Endothelial cell of umbilical vein (primary cell): ENCODE results near the gene DNM2. TPM values are rescaled to one million over a fixed set of nuclear protein-coding genes. Genes with fewer than 3 reads are reported as not detected.

Experiments
- BruUV-seq: library from RNA; stranded (reverse); fragments of 400-500 nt; replicated peaks from 2 replicates; lab custom pipeline; 2021; lab: Mats Ljungman, UMichigan
- CTCF ChIA-PET: fragments of 300-600, 350-600 bp; sonication (Branson Sonifier 250); formaldehyde crosslinking; loops from one replicate; lab custom pipeline; 2021; ENCODE audit warnings: antibody characterized with exemption, inconsistent platforms; lab: Charles Lee
- POLR2A ChIA-PET: fragments of 300-600, 350-600 bp; sonication (Branson Sonifier 250); formaldehyde crosslinking; loops from one replicate; lab custom pipeline; 2021; ENCODE audit warnings: antibody characterized with exemption, inconsistent platforms; lab: Charles Lee
- DNase-seq: peaks from one replicate; pipeline ENCODE4 v3.0.0-alpha.2; 2011; ENCODE audit warnings: low read depth, low spot score
- FAIRE-seq: peaks from 2 replicates; lab custom pipeline; 2011; peaks lifted over from hg19 to GRCh38; lab: Jason Lieb, UNC
- H2AFZ ChIP-seq: 2 replicates; pipeline ENCODE4 v1.6.0; 2012; ENCODE audit warnings: low read depth, low read length, control low read depth, inconsistent platforms
- H3K27ac ChIP-seq: 2 replicates; pipeline ENCODE4 v1.5.1; 2011; ENCODE audit warnings: low read depth, mild to moderate bottlenecking, control low read depth, low read length, moderate library complexity; ENCODE audit not compliant: insufficient read depth
- H3K27me3 ChIP-seq, 2 experiments: 2 replicates each; pipeline versions ENCODE4 v1.6.0 to v1.6.1; 2011; ENCODE audit warnings: low read length in 2 of 2, mixed read lengths in 1 of 2; ENCODE audit not compliant: control insufficient read depth in 2 of 2, insufficient read depth in 2 of 2
- H3K36me3 ChIP-seq, 2 experiments: 2 replicates in 1 of 2; 3 replicates in 1 of 2; pipeline ENCODE4 v1.5.1; 2011; ENCODE audit warnings: low read length in 2 of 2, mild to moderate bottlenecking in 1 of 2, moderate library complexity in 1 of 2; ENCODE audit not compliant: control insufficient read depth in 2 of 2, insufficient read depth in 2 of 2; ENCODE audit errors: extremely low read depth in 1 of 2
- H3K4me1 ChIP-seq: 3 replicates; pipeline ENCODE4 v1.5.1; 2011; ENCODE audit warnings: mild to moderate bottlenecking, low read length; ENCODE audit not compliant: control insufficient read depth, insufficient read depth; ENCODE audit errors: extremely low read depth
- H3K4me2 ChIP-seq: 2 replicates; pipeline ENCODE4 v1.6.1; 2011; ENCODE audit warnings: low read length, control low read depth, mixed read lengths; ENCODE audit not compliant: insufficient read depth
- H3K4me3 ChIP-seq, 3 experiments: fragments of 200-600 bp in 1 of 3; sonication (generic), shearing (Covaris generic) in 1 of 3; replicated peaks in 1 of 3; 2 replicates each; pipeline ENCODE4 v1.5.1; 2011 to 2016; ENCODE audit warnings: control low read depth in 3 of 3, low read length in 3 of 3, mild to moderate bottlenecking in 2 of 3, inconsistent platforms in 1 of 3, low read depth in 1 of 3, moderate library complexity in 1 of 3; ENCODE audit not compliant: insufficient read depth in 1 of 3
- H3K79me2 ChIP-seq: 2 replicates; pipeline ENCODE4 v1.6.0; 2012; ENCODE audit warnings: low read length, inconsistent platforms; ENCODE audit not compliant: control insufficient read depth, insufficient read depth
- H3K9ac ChIP-seq: replicated peaks from 2 replicates; pipeline ENCODE3; 2011; ENCODE audit warnings: low read length, control low read depth; ENCODE audit not compliant: insufficient read depth; ENCODE audit errors: extremely low read depth
- H3K9me1 ChIP-seq: replicated peaks from 3 replicates; pipeline ENCODE4 v1.6.0; 2011; ENCODE audit warnings: mild to moderate bottlenecking, low read length; ENCODE audit not compliant: control insufficient read depth, insufficient read depth; ENCODE audit errors: extremely low read depth
- H3K9me3 ChIP-seq: replicated peaks from 2 replicates; pipeline ENCODE4 v1.5.1; 2012; ENCODE audit warnings: low read length, inconsistent platforms; ENCODE audit not compliant: control insufficient read depth, insufficient read depth
- H4K20me1 ChIP-seq: replicated peaks from 2 replicates; pipeline ENCODE3; 2011; ENCODE audit warnings: mild to moderate bottlenecking, low read length; ENCODE audit not compliant: control insufficient read depth, insufficient read depth; ENCODE audit errors: extremely low read depth
- EZH2 ChIP-seq: IDR thresholded peaks from 2 replicates; pipeline ENCODE4 v1.6.1; 2012; ENCODE audit warnings: borderline replicate concordance, low read depth, mild to moderate bottlenecking, moderate library complexity, low read length, inconsistent platforms; ENCODE audit not compliant: severe bottlenecking
- GATA2 ChIP-seq: IDR thresholded peaks from 2 replicates; pipeline ENCODE4 v1.7.0; 2011; ENCODE audit warnings: low read depth, mild to moderate bottlenecking, moderate library complexity, mixed read lengths, low read length; ENCODE audit not compliant: insufficient read length, insufficient read depth
- JUN ChIP-seq: IDR thresholded peaks from 2 replicates; pipeline ENCODE4 v1.6.1; 2011; ENCODE audit warnings: borderline replicate concordance, low read depth; ENCODE audit not compliant: insufficient read length, insufficient read depth
- MYC ChIP-seq: IDR thresholded peaks from one replicate; pipeline ENCODE4 v1.6.1; 2011; ENCODE audit warnings: mild to moderate bottlenecking, low read depth, low read length
- POLR2A ChIP-seq: IDR thresholded peaks from 2 replicates; pipeline ENCODE4 v1.6.1; 2012; ENCODE audit warnings: low read depth, mild to moderate bottlenecking, control low read depth, low read length
- POLR2AphosphoS5 ChIP-seq: IDR thresholded peaks from 2 replicates; pipeline ENCODE4 v1.6.1; 2012; ENCODE audit warnings: low read depth, mild to moderate bottlenecking, control low read depth, low read length, moderate library complexity; ENCODE audit not compliant: insufficient read depth
- dilution Hi-C: fragments of 300-500 bp; cut with MboI; formaldehyde crosslinking; loops from one replicate; pipeline ENCODE4 v1.15.0; 2019; ENCODE audit warnings: low sequenced_read_pairs; ENCODE audit not compliant: extremely low pct_ligation_motif_present
- intact Hi-C: fragments of 100-400 bp; cut with micrococcal nuclease; formaldehyde crosslinking; loops from one replicate; pipeline ENCODE4 v1.10.0; 2022
- polyA plus RNA-seq, 4 experiments: library from polyadenylated mRNA; depleted of rRNA in 3 of 4; stranded (reverse) in 3 of 4; unstranded in 1 of 4; fragments of >200 nt; gene quantifications; 2 replicates each; pipeline versions ENCODE4 v1.2.1 to v1.2.3, GENCODE V29; 2011 to 2012; ENCODE audit warnings: missing spikeins in 1 of 4
- total RNA-seq: library from RNA; stranded (reverse); gene quantifications from 2 replicates; pipeline ENCODE4 v1.2.3, GENCODE V29; 2021
- TF ChIP-seq, protein P1 (sequence below), 2 donors: IDR thresholded peaks; 1 replicate in 1 of 2; 2 replicates in 1 of 2; pipeline ENCODE4 v1.5.1; 2011; ENCODE audit warnings: low read length in 2 of 2, mild to moderate bottlenecking in 2 of 2, moderate library complexity in 2 of 2, control low read depth in 1 of 2, inconsistent platforms in 1 of 2, low read depth in 1 of 2; ENCODE audit not compliant: insufficient read depth in 1 of 2; ENCODE audit errors: extremely low read depth in 1 of 2

The DNM2 gene
- total and polyA plus RNA-seq, 2 donors (not counting 3 experiments of a cell fraction or from before 2014, with no cell fraction given): 81.8 to 175 TPM

DNA sequence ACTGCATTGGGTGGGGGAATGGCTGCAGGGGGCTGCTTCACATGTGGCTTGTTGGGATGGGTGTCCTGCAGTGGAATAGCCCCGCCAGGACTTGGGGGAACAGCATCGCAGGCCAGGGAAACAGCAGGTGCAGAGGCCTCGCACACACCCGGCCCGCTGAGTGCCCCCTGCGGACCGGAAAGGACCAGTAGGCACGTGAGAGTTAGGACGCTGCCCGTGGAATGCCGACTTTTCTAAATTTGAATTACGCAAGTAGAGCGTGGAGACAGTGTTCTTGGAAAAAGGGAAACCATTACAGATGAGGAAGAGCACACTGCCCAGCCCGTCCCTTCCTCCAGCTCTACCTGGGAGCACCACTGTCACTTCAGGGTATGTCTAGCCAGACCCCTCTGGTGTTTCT, 11.5 kb downstream of the DNM2 start:
- intact Hi-C loops: no loop called here
- Histone ChIP-seq H4K20me1 (no peaks in the 10 kb centered on the region), H3K4me2 (no peak overlapping the region), H3K9ac (no peak overlapping the region), H3K9me3 (no peaks in the 10 kb centered on the region), H3K9me1 (no peaks in the 10 kb centered on the region), H3K4me3 (no peak overlapping the region), H2AFZ (no peak overlapping the region), H3K79me2 (peaks cover 85% of the 10 kb centered on the region), H3K36me3 (peaks cover 0 to 1% of the 10 kb centered on the region in 2 experiments), H3K27me3 (no peaks in the 10 kb centered on the region), H3K4me1 (no peaks in the 10 kb centered on the region), H3K27ac (no peak overlapping the region)
- dilution Hi-C loops: no loop called here
- POLR2A ChIA-PET: no interaction called here
- CTCF ChIA-PET: interaction anchor here (1.0 to 1.3 kb wide), 3 partner anchors 12 to 129 kb away, joined by 3 to 4 read pairs (median 4); partner anchors contain the start of gene DNM2
- TF ChIP-seq EZH2 (no peak), POLR2AphosphoS5 (no peak), POLR2A (no peak), JUN (no peak), MYC (no peak), GATA2 (no peak)
- TF ChIP-seq, protein P1, sequence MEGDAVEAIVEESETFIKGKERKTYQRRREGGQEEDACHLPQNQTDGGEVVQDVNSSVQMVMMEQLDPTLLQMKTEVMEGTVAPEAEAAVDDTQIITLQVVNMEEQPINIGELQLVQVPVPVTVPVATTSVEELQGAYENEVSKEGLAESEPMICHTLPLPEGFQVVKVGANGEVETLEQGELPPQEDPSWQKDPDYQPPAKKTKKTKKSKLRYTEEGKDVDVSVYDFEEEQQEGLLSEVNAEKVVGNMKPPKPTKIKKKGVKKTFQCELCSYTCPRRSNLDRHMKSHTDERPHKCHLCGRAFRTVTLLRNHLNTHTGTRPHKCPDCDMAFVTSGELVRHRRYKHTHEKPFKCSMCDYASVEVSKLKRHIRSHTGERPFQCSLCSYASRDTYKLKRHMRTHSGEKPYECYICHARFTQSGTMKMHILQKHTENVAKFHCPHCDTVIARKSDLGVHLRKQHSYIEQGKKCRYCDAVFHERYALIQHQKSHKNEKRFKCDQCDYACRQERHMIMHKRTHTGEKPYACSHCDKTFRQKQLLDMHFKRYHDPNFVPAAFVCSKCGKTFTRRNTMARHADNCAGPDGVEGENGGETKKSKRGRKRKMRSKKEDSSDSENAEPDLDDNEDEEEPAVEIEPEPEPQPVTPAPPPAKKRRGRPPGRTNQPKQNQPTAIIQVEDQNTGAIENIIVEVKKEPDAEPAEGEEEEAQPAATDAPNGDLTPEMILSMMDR (IDR thresholded peaks at IDR 0.05; ENCODE audit: extremely low read depth in 1 of 2, insufficient read depth in 1 of 2, low read depth in 1 of 2, low read length in 2 of 2): no peak
- DNase-seq (no peak), FAIRE-seq (no peak)
- BruUV-seq: no TSS peak
